ENCODE data around the gene SPG11.

GRCh38 chr15:44695294-44695693 lies 31.8 kb upstream of the SPG11 start:
- TF ChIP-seq CTCF (IDR thresholded peaks at IDR 0.05 in 2 of 3, conservative IDR thresholded peaks at IDR 0.05 in 1 of 3; ENCODE audit: control insufficient read depth in 2 of 3, extremely low read depth in 1 of 3, insufficient read depth in 1 of 3, low read depth in 3 of 3, low read length in 3 of 3) (no peak), CREB1 (IDR thresholded peaks at IDR 0.05; ENCODE audit: low read depth) (no peak), NFIC (IDR thresholded peaks at IDR 0.05; ENCODE audit: low read depth, low read length) (no peak), RB1 (IDR thresholded peaks at IDR 0.05; ENCODE audit: borderline replicate concordance) (no peak)
